VCaP (cell line): ENCODE results near the gene TEAD1.

Source experiments
- H3K27ac ChIP-seq: fragments of 450-650 bp; 2 replicates; pipeline ENCODE4 v1.5.1; 2017
- TF ChIP-seq, protein P1 (sequence below): fragments of 450-650 bp; conservative IDR thresholded peaks from 2 replicates; pipeline ENCODE4 v1.5.1; 2017; ENCODE audit warnings: mild to moderate bottlenecking, moderate library complexity

TEAD1 gene

DNA sequence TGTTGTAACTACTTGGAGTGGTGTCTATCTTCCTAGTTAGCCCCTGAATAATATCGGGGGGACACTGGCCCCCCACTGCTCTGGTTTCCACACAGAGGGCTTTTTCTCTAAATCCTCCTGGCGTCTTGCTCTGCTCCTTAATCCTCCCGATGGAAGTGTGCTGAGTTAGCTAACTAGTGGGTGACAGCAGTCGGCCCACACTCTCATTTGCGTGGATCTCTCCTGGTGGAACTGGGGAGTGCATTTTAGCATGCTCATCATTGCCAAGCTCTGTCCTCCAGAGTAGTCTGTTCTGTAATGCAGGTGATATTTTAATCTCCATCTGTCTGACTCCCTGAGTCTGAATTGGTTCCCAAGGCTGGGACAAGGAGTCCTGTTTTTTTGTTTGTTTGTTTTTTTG lies 288.8 kb downstream of the TEAD1 start:
- TF ChIP-seq, protein P1, sequence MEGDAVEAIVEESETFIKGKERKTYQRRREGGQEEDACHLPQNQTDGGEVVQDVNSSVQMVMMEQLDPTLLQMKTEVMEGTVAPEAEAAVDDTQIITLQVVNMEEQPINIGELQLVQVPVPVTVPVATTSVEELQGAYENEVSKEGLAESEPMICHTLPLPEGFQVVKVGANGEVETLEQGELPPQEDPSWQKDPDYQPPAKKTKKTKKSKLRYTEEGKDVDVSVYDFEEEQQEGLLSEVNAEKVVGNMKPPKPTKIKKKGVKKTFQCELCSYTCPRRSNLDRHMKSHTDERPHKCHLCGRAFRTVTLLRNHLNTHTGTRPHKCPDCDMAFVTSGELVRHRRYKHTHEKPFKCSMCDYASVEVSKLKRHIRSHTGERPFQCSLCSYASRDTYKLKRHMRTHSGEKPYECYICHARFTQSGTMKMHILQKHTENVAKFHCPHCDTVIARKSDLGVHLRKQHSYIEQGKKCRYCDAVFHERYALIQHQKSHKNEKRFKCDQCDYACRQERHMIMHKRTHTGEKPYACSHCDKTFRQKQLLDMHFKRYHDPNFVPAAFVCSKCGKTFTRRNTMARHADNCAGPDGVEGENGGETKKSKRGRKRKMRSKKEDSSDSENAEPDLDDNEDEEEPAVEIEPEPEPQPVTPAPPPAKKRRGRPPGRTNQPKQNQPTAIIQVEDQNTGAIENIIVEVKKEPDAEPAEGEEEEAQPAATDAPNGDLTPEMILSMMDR = no peak
- no peak overlapping the region for H3K27ac ChIP-seq

DNA sequence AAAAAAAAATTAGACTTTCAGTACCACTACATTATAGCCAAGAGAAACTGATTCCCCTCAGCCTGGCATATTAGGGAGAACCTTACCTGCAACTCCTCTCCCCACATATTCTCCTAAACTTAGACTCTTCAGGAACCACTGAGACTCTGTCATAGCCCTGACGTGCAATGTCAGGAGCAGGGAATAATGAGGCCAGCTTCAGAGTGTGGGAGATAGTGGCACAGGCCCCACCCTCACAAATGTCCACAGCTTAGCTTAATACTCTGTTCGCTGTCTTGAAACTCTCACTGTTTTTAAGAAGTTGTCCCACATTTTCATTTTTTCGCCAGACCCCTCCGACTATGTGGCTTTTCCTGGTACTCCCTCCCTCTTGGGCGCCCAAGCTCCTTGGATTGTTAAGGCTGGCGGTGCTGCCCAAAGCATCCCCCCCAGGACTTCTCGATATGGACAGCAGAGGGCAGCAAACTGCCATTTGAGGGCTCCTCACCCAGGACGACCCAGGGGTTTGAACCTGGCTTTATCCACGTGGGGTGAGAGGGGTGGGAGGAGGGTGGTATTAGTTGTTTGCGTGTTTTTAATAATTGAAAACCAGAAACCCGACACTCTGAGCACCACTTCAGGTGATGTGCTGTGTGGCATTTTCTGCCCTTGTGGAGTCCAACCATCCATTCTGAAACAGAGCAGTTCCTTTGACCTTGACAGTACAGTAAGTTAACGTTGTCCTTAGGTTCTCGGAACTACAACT lies 289.7 kb downstream of the TEAD1 start:
- H3K27ac ChIP-seq = peak overlapping the region; percentile 15; the same call in 1 of the 2 replicates
- TF ChIP-seq, protein P1 = peak; percentile 89

DNA sequence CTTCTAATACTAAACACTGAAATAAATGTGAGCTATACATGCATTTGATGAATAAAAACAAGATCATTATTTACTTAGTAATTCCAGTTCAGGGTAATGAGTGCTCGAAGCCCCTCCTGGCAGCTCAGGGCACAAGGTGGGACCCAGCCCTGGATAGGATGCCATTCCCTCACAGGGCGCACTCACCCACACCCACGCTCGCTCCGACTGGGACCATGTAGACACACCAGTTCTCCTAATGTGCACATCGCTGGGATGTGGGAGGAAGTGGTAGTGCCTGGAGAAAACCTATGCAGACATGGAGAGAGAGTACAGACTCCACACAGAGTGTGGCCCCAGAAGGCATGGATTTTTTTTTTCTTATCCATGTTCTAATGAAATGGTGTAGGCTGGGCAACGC lies 290.4 kb downstream of the TEAD1 start:
- TF ChIP-seq, protein P1 = no peak
- peak overlapping the region; percentile 15; the same call in 1 of the 2 replicates for H3K27ac ChIP-seq

- TF ChIP-seq, protein P1 = no peak
- H3K27ac ChIP-seq = no peak overlapping the region
Measured at GRCh38 chr11:12966002-12966401, 291.8 kb downstream of the TEAD1 start.

DNA sequence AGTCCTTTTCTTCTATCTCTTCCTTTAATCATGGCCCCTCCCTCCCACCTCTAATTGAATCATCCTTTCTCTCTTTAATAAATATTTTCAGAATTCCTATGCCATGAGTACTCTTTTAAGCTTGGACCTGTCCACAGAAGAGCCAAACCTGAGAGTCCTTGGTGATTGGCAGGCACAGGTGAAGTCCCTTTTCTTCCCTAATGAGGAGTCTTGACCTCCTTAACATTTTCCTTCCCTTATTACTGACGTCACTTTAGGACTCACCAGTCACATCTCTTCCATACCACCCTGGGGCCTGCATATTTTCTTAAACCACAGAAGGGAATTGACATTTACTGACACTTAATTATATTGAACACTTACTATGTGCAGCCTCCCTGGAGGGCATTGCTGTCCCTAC lies 293.9 kb downstream of the TEAD1 start:
- no peak overlapping the region for H3K27ac ChIP-seq
- TF ChIP-seq, protein P1 = no peak

GRCh38 chr11:12968826-12969225 lies 294.6 kb downstream of the TEAD1 start:
- no peak overlapping the region for H3K27ac ChIP-seq

DNA sequence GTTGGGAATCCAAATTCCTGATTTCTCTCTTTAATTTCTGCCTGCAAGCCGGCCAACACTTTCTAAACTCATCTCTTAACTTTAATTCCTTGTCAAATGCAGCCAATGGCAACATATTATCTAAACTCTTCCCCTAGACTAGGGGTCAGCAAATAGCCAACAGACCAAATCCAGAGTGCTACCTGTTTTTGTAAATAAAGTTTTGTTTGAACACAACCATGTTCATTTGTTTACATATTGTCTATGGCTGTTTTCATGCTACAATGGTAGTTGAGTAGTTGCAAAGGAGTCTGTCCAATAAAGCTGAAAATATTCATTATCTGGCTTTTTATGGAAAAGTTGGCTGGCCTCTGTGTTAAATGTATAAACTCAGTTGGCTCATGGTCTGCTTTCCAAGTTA lies 297.7 kb downstream of the TEAD1 start:
- peak overlapping the region; percentile 69; the same call in 1 of the 2 replicates for H3K27ac ChIP-seq

More at GRCh38 chr11:12968826-12969225, 294.6 kb downstream of the TEAD1 start:
- TF ChIP-seq, protein P1 = no peak

More for the DNA sequence above, 297.7 kb downstream of the TEAD1 start:
- TF ChIP-seq, protein P1 = no peak
